H1 (cell line): Measurements from ENCODE around the gene NAGLU. TPM values are rescaled to one million over a fixed set of nuclear protein-coding genes. Genes with fewer than 3 reads are reported as not detected.

Experiments
- CTCF ChIA-PET: fragments of 300-600 bp; sonication (Branson Sonifier 250); formaldehyde crosslinking; loops from one replicate; lab custom pipeline; 2021; ENCODE audit not compliant: partially characterized antibody; lab: Charles Lee
- POLR2A ChIA-PET: fragments of 300-600 bp; sonication (Branson Sonifier 250); formaldehyde crosslinking; loops from one replicate; lab custom pipeline; 2021; ENCODE audit warnings: inconsistent platforms; ENCODE audit not compliant: partially characterized antibody; lab: Charles Lee
- DNase-seq, 2 experiments: peaks; one replicate each; pipeline versions ENCODE4 v3.0.0 to v3.0.0-alpha.2; 2010 to 2022; ENCODE audit warnings: low spot score in 2 of 2, low read depth in 1 of 2, mixed read lengths in 1 of 2
- FAIRE-seq: peaks from 2 replicates; lab custom pipeline; 2011; peaks lifted over from hg19 to GRCh38; lab: Jason Lieb, UNC
- H2AFZ ChIP-seq: 2 replicates; pipeline ENCODE4 v1.8.1; 2012; ENCODE audit warnings: low read length, inconsistent platforms
- H2AK5ac ChIP-seq: 2 replicates; pipeline ENCODE4 v1.6.1; 2013; ENCODE audit warnings: low read depth, low read length
- H2BK120ac ChIP-seq: replicated peaks from 2 replicates; pipeline ENCODE3; 2013; ENCODE audit warnings: low read depth, low read length, inconsistent platforms
- H2BK12ac ChIP-seq: 2 replicates; pipeline ENCODE4 v1.6.1; 2013; ENCODE audit warnings: low read depth, low read length
- H2BK15ac ChIP-seq: 2 replicates; pipeline ENCODE4 v1.6.1; 2013; ENCODE audit warnings: low read length
- H2BK20ac ChIP-seq: 2 replicates; pipeline ENCODE4 v1.6.1; 2013; ENCODE audit warnings: low read length
- H2BK5ac ChIP-seq: 2 replicates; pipeline ENCODE4 v1.6.1; 2013; ENCODE audit warnings: low read depth, low read length
- H3K14ac ChIP-seq: 2 replicates; pipeline ENCODE4 v1.6.1; 2013; ENCODE audit warnings: inconsistent platforms; ENCODE audit not compliant: insufficient read length
- H3K18ac ChIP-seq: 2 replicates; pipeline ENCODE4 v1.6.1; 2013; ENCODE audit warnings: low read length; ENCODE audit errors: extremely low read depth
- H3K23ac ChIP-seq: 2 replicates; pipeline ENCODE4 v1.6.1; 2013; ENCODE audit warnings: inconsistent platforms; ENCODE audit not compliant: insufficient read length
- H3K23me2 ChIP-seq: 2 replicates; pipeline ENCODE4 v1.6.1; 2013; ENCODE audit warnings: low read depth, low read length
- H3K27ac ChIP-seq: 2 replicates; pipeline ENCODE4 v1.6.1; 2011; ENCODE audit warnings: low read depth, low read length, inconsistent platforms
- H3K27me3 ChIP-seq, 4 experiments: replicated peaks in 1 of 4; 1 replicate in 1 of 4; 2 replicates in 3 of 4; pipeline versions ENCODE4 v1.6.1 to v1.8.1; 2011 to 2013; ENCODE audit warnings: low read length in 3 of 4, mild to moderate bottlenecking in 3 of 4, inconsistent platforms in 2 of 4, mixed read lengths in 2 of 4, moderate library complexity in 1 of 4; ENCODE audit not compliant: control insufficient read depth in 3 of 4, insufficient read depth in 3 of 4; ENCODE audit errors: extremely low read depth in 1 of 4
- H3K36me3 ChIP-seq, 4 experiments: 2 replicates each; pipeline versions ENCODE4 v1.6.1 to v1.8.1; 2011 to 2013; ENCODE audit warnings: mild to moderate bottlenecking in 4 of 4, low read length in 3 of 4, moderate library complexity in 2 of 4, control low read depth in 1 of 4, inconsistent platforms in 1 of 4; ENCODE audit not compliant: insufficient read depth in 4 of 4, control insufficient read depth in 2 of 4
- H3K4ac ChIP-seq: replicated peaks from 2 replicates; pipeline ENCODE3; 2013; ENCODE audit warnings: low read length, low read depth, mixed read lengths, inconsistent platforms; ENCODE audit not compliant: insufficient read length
- H3K4me1 ChIP-seq, 4 experiments: replicated peaks in 1 of 4; 1 replicate in 1 of 4; 2 replicates in 3 of 4; pipeline versions ENCODE4 v1.6.1 to v1.8.1; 2011 to 2013; ENCODE audit warnings: low read length in 3 of 4, inconsistent platforms in 2 of 4, mixed read lengths in 1 of 4; ENCODE audit not compliant: insufficient read depth in 4 of 4, control insufficient read depth in 3 of 4
- H3K4me2 ChIP-seq, 2 experiments: 2 replicates each; pipeline versions ENCODE4 v1.6.1 to v1.8.1; 2011 to 2013; ENCODE audit warnings: low read depth in 2 of 2, low read length in 2 of 2, control low read depth in 1 of 2, inconsistent platforms in 1 of 2, mild to moderate bottlenecking in 1 of 2; ENCODE audit not compliant: insufficient read depth in 1 of 2
- H3K4me3 ChIP-seq, 4 experiments: fragments of 200-600, 300-600 bp in 1 of 4; sonication (generic), shearing (Covaris generic), sonication (Bioruptor Twin) in 1 of 4; 2 replicates each; pipeline versions ENCODE4 v1.5.1 to v1.8.1; 2011 to 2016; ENCODE audit warnings: low read length in 4 of 4, low read depth in 3 of 4, control low read depth in 2 of 4, inconsistent platforms in 2 of 4, mild to moderate bottlenecking in 2 of 4, mixed read lengths in 1 of 4, moderate library complexity in 1 of 4; ENCODE audit not compliant: insufficient read depth in 2 of 4; ENCODE audit errors: extremely low read depth in 1 of 4
- H3K56ac ChIP-seq: replicated peaks from 2 replicates; pipeline ENCODE3; 2013; ENCODE audit warnings: low read depth, mild to moderate bottlenecking, mixed read lengths, low read length, inconsistent platforms; ENCODE audit not compliant: insufficient read length
- H3K79me1 ChIP-seq: 2 replicates; pipeline ENCODE4 v1.6.1; 2013; ENCODE audit warnings: low read depth, low read length, control low read depth
- H3K79me2 ChIP-seq, 2 experiments: 2 replicates each; pipeline versions ENCODE4 v1.6.1 to v1.8.1; 2012 to 2013; ENCODE audit warnings: low read length in 2 of 2, mild to moderate bottlenecking in 2 of 2, inconsistent platforms in 1 of 2; ENCODE audit not compliant: insufficient read depth in 2 of 2, control insufficient read depth in 1 of 2
- H3K9ac ChIP-seq, 4 experiments: replicated peaks in 1 of 4; 1 replicate in 1 of 4; 2 replicates in 3 of 4; pipeline versions ENCODE4 v1.6.1 to v1.8.1; 2011 to 2013; ENCODE audit warnings: low read depth in 3 of 4, low read length in 3 of 4, control low read depth in 2 of 4, mild to moderate bottlenecking in 2 of 4, moderate library complexity in 2 of 4, inconsistent platforms in 1 of 4; ENCODE audit errors: extremely low read depth in 1 of 4
- H3K9me3 ChIP-seq, 2 experiments: 2 replicates each; pipeline versions ENCODE4 v1.6.1 to v1.8.1; 2012 to 2013; ENCODE audit warnings: mild to moderate bottlenecking in 2 of 2, moderate library complexity in 2 of 2, control low read depth in 1 of 2, inconsistent platforms in 1 of 2, low read depth in 1 of 2, low read length in 1 of 2, mixed read lengths in 1 of 2; ENCODE audit not compliant: insufficient read depth in 2 of 2
- H4K20me1 ChIP-seq, 2 experiments: replicated peaks in 1 of 2; 2 replicates each; pipeline versions ENCODE3 to v1.8.1; 2011 to 2013; ENCODE audit warnings: inconsistent platforms in 2 of 2, low read length in 2 of 2, mild to moderate bottlenecking in 1 of 2; ENCODE audit not compliant: insufficient read depth in 2 of 2, control insufficient read depth in 1 of 2
- H4K5ac ChIP-seq: 2 replicates; pipeline ENCODE4 v1.6.1; 2013; ENCODE audit warnings: low read length, low read depth, mixed read lengths, inconsistent platforms; ENCODE audit not compliant: insufficient read length
- H4K8ac ChIP-seq: 2 replicates; pipeline ENCODE4 v1.8.0; 2013; ENCODE audit warnings: mild to moderate bottlenecking, moderate library complexity, low read length, inconsistent platforms; ENCODE audit not compliant: insufficient read depth; ENCODE audit errors: extremely low read depth
- H4K91ac ChIP-seq: replicated peaks from 2 replicates; pipeline ENCODE3; 2013; ENCODE audit warnings: low read length, mixed read lengths, inconsistent platforms; ENCODE audit not compliant: insufficient read length
- POLR2AphosphoS5 ChIP-seq: IDR thresholded peaks from 2 replicates; pipeline ENCODE4 v1.6.1; 2011; ENCODE audit warnings: low read depth, low read length
- SAP30 ChIP-seq: fragments of 300-600 bp; sonication (generic); IDR thresholded peaks from 2 replicates; pipeline ENCODE4 v1.7.1; 2012; ENCODE audit warnings: low read length, moderate library complexity, mild to moderate bottlenecking, inconsistent platforms; ENCODE audit not compliant: insufficient read depth, insufficient replicate concordance
- WGBS, 2 experiments: shearing (Covaris generic) in 1 of 2; methylation state at CpG; one replicate each; pipeline versions ENCODE4 v1.1.6 to v1.1.7; 2013 to 2015; ENCODE audit warnings: low lambda C conversion rate in 2 of 2, mixed read lengths in 2 of 2, inconsistent platforms in 1 of 2, low coverage in 1 of 2, missing lambda C conversion rate in 1 of 2; ENCODE audit not compliant: insufficient replicate concordance in 2 of 2, insufficient coverage in 1 of 2, insufficient read length in 1 of 2; ENCODE audit errors: extremely low coverage in 1 of 2, missing lambda C conversion rate in 1 of 2; 5-methylcytosine and 5-hydroxymethylcytosine counted together
- polyA plus RNA-seq, 7 experiments: library from polyadenylated mRNA; depleted of rRNA in 3 of 7; stranded (reverse) in 5 of 7; unstranded in 2 of 7; fragments of >200 nt in 5 of 7; fragments of 200-250 nt in 2 of 7; gene quantifications; 1 replicate in 5 of 7; 2 replicates in 1 of 7; 4 replicates in 1 of 7; pipeline versions ENCODE4 v1.2.1 to v1.2.3, GENCODE V29; 2011 to 2013; ENCODE audit warnings: missing spikeins in 2 of 7, mixed read lengths in 2 of 7
- total RNA-seq: library from RNA; stranded (reverse); fragmentation: NEBNext Ultra II Directional; extraction: Animal tissue kit (Norgen Biotek cat#: 25700); gene quantifications from 2 replicates; pipeline ENCODE4 v1.2.1, GENCODE V29; 2021

Gene NAGLU
- total and polyA plus RNA-seq, 2 of the 8 experiments (the other 6 are each of a cell fraction or from before 2014, with no cell fraction given): 21.3 to 21.6 TPM

- Histone ChIP-seq H3K79me1 (0 out of 2 replicates have a peak, but pooled peaks cover 3% of the 10 kb centered on the region), H3K27me3 (no peaks in the 10 kb centered on the region), H2BK20ac (no peak overlapping the region), H2AK5ac (no peak overlapping the region), H3K36me3 (peaks cover 44 to 59% (median 55%) of the 10 kb centered on the region in 4 experiments), H2BK15ac (no peak overlapping the region), H3K9me3 (no peaks in the 10 kb centered on the region), H4K5ac (no peak overlapping the region), H2AFZ (no peak overlapping the region), H3K4me1 (peaks cover 0 to 7% (median 1%) of the 10 kb centered on the region in 4 experiments; a peak in 3 of 7 replicates), H4K8ac (no peak overlapping the region; the same call in 1 of the 2 replicates), H4K91ac (no peak overlapping the region), H3K56ac (no peak overlapping the region), H4K20me1 (peaks cover 0 to 1% of the 10 kb centered on the region in 2 experiments), H2BK5ac (no peak overlapping the region), H2BK120ac (no peak overlapping the region), H3K14ac (no peak overlapping the region), H3K4ac (no peak overlapping the region), H2BK12ac (no peak overlapping the region), H3K4me2 (no peak overlapping the region), H3K27ac (no peak overlapping the region), H3K23me2 (peaks cover 8% of the 10 kb centered on the region), H3K4me3 (no peak overlapping the region), H3K79me2 (peaks cover 0 to 17% of the 10 kb centered on the region in 2 experiments; a peak in 3 of 4 replicates), H3K23ac (no peak overlapping the region), H3K9ac (no peak overlapping the region; a peak in 2 of 7 replicates), H3K18ac (no peak overlapping the region)
- ChIA-PET CTCF (interaction anchor here (0.9 to 1.1 kb wide), 3 partner anchors 15 to 246 kb away, joined by 3 to 4 read pairs (median 3); no protein-coding TSS in a partner anchor), POLR2A (interaction anchor here (0.6 to 1.3 kb wide), 5 partner anchors 9 to 353 kb away, joined by 3 read pairs; no protein-coding TSS in a partner anchor)
- WGBS, 2 experiments: 92% methylated on average over 12 of the region's 12 CpGs; no CpG with 5 or more reads in 1 of the 2 experiments
- FAIRE-seq (no peak), DNase-seq (no peak)
- TF ChIP-seq POLR2AphosphoS5: peak; percentile 50; the same call in 1 of the 2 replicates
- no peak for TF ChIP-seq SAP30
These were observed 35.6 kb downstream of the NAGLU start for GRCh38 chr17:42571435-42572225.
